Naive thymus-derived CD8-positive, alpha-beta T cell (primary cell): ENCODE measurements around the gene BARHL1. TPM values are rescaled to one million over a fixed set of nuclear protein-coding genes. Genes with fewer than 3 reads are reported as not detected.

Source experiments
- ATAC-seq, 2 donors: fragments of 150-1000 bp; cut with Tn5 transposase in 1 of 2; sonication (Bioruptor Pico), chemical (Tn5 transposase) in 1 of 2; 1 replicate in 1 of 2; 2 replicates in 1 of 2; pipeline ENCODE4 v1.10.0; 2021; ENCODE audit warnings: mild to moderate bottlenecking in 2 of 2, moderate library complexity in 2 of 2
- POLR2A ChIA-PET: fragments of 350-600 bp; sonication (Branson Sonifier 250); formaldehyde crosslinking; loops from one replicate; lab custom pipeline; 2021; ENCODE audit warnings: antibody characterized with exemption; lab: Charles Lee
- DNase-seq, 10 donors: peaks; one replicate each; pipeline versions ENCODE4 v3.0.0 to v3.0.0-alpha.2; 2020 to 2022
- H3K27ac Mint-ChIP-seq, 10 donors: one replicate each; pipeline ENCODE4 v1.8.0; 2020 to 2022; ENCODE audit warnings: mild to moderate bottlenecking in 10 of 10, mixed read lengths in 10 of 10, moderate library complexity in 4 of 10, inconsistent platforms in 1 of 10
- H3K27me3 Mint-ChIP-seq, 5 donors: one replicate each; pipeline ENCODE4 v1.8.0; 2021 to 2022; ENCODE audit warnings: mixed read lengths in 5 of 5
- H3K36me3 Mint-ChIP-seq, 3 donors: one replicate each; pipeline ENCODE4 v1.8.0; 2020 to 2022; ENCODE audit warnings: mixed read lengths in 3 of 3, mild to moderate bottlenecking in 2 of 3, inconsistent platforms in 1 of 3
- H3K4me1 Mint-ChIP-seq, 4 donors: one replicate each; pipeline ENCODE4 v1.8.0; 2021 to 2022; ENCODE audit warnings: mixed read lengths in 4 of 4
- H3K4me3 Mint-ChIP-seq, 10 donors: one replicate each; pipeline ENCODE4 v1.8.0; 2020 to 2022; ENCODE audit warnings: mild to moderate bottlenecking in 10 of 10, mixed read lengths in 10 of 10, moderate library complexity in 6 of 10, inconsistent platforms in 1 of 10
- H3K9me3 Mint-ChIP-seq, 9 donors: one replicate each; pipeline ENCODE4 v1.8.0; 2020 to 2022; ENCODE audit warnings: mixed read lengths in 9 of 9, mild to moderate bottlenecking in 3 of 9, inconsistent platforms in 1 of 9, moderate library complexity in 1 of 9
- polyA plus RNA-seq, 3 donors: library from polyadenylated mRNA; unstranded; fragments of 300-500 nt; fragmentation: Illumina TruSeq; gene quantifications; one replicate each; pipeline ENCODE4 v1.2.3, GENCODE V29; 2021
- total RNA-seq, 8 experiments: library from RNA in 2 of 8; stranded (reverse) in 2 of 8; gene quantifications; one replicate each; pipeline ENCODE4 v1.2.3 and lab custom pipeline; 2021 to 2026

BARHL1 gene
- total RNA-seq (not detected), polyA plus RNA-seq (not detected), total RNA-seq (lab: John Stamatoyannopoulos, UW) (0 reads per million in 6 experiments)

DNA sequence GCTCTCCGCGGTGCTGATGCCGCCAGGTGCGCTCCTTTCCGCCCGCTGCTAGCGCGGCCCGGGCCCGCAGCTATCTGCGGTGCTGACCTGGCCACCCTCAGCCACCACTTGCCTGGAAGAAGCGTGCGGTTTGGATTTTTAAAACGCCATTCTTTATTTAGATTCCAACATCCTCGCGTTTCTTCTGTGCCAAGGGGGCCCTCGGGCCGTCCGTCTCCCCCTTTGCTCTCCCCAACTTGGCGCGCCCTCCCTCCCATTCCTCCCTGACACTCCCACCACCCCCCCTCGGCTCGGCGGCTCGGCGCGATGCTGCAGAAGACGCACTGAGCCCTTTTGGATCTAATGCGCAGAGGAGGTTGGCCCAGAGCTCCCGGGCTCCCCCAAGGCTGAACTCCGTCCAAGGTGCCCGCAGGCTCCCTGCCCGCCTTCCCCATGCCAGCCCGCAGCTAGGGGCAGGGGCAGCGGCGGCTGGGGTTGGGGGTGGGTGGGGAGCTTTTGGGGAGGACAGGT is at the start of gene BARHL1:
Gene BARHL1 (plus strand): TSS at position 331 of the 510 bp plus-strand sequence. CDS start 192 bp downstream, outside the sequence.
- Mint-ChIP-seq H3K36me3 (peaks cover 6 to 8% (median 6%) of the 10 kb centered on the region in 3 donors), H3K9me3 (peaks cover 0 to 1% (median 0%) of the 10 kb centered on the region in 9 donors), H3K27ac (peak within 1 kb of the TSS in 3 of 10 donors; percentile 33 to 81 (median 48)), H3K4me1 (peaks cover 4 to 12% (median 10%) of the 10 kb centered on the region in 4 donors), H3K4me3 (peak within 1 kb of the TSS; percentile 66 to 82 (median 77)), H3K27me3 (peaks cover 36 to 79% (median 50%) of the 10 kb centered on the region in 5 donors)
- POLR2A ChIA-PET = interaction anchor here (1.0 kb wide), 1 partner anchor 8 kb away, joined by 4 read pairs; no protein-coding TSS in a partner anchor
- ATAC-seq = no peak
- no peak for DNase-seq

DNA sequence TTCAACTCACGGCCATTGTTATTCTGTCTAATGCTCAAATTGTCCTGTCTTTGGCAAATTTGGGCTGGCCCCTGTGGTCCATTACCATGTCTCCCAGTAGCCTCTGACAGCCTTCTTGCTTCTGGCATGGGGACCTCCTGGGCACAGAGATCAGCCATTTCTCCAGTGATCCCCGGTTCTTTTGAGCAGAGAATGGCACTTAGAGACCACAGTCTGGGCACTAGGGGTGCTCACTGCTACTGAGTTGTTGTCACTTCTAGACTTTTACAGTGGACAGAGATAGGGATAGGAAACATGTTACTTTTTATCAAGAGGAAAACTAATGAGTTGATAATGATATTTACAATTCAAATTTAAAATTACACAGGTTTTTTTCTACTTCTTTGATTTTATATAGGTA is 47.6 kb upstream of the BARHL1 start:
- H3K27me3 Mint-ChIP-seq = peaks cover 8 to 32% (median 20%) of the 10 kb centered on the region in 5 donors
- H3K4me3 Mint-ChIP-seq = no peak overlapping the region
- H3K36me3 Mint-ChIP-seq = peaks cover 2 to 9% (median 4%) of the 10 kb centered on the region in 3 donors
- H3K4me1 Mint-ChIP-seq = no peaks in the 10 kb centered on the region
- H3K9me3 Mint-ChIP-seq = peaks cover 0 to 13% (median 3%) of the 10 kb centered on the region in 9 donors
- DNase-seq (no peak), ATAC-seq (no peak)
- POLR2A ChIA-PET = no interaction called here
- H3K27ac Mint-ChIP-seq = no peak overlapping the region

DNA sequence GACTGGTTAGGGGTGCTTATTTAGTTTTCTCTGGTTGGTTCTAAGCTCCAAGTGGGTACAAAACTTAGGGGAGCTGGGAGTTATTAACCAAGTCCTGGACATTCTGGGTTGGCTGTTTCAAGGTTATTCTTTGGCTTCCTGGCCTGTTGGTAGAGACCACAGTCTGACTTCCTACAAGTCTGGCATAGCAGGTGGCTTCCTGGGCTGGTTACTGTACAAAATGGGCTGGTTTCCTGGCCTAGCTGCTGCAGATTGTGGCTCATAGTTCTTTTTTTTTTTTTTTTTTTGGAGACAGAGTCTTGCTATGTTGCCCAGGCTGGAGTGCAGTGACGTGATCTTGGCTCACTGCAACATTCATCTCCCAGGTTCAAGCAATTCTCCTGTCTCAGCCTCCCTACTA is 46.3 kb upstream of the BARHL1 start:
- DNase-seq (no peak), ATAC-seq (no peak)
- Mint-ChIP-seq H3K36me3 (peaks cover 2 to 9% (median 4%) of the 10 kb centered on the region in 3 donors), H3K27me3 (peaks cover 5 to 23% (median 13%) of the 10 kb centered on the region in 5 donors), H3K4me3 (no peak overlapping the region), H3K27ac (no peak overlapping the region), H3K4me1 (no peaks in the 10 kb centered on the region), H3K9me3 (peaks cover 0 to 13% (median 3%) of the 10 kb centered on the region in 9 donors)
- POLR2A ChIA-PET = no interaction called here

DNA sequence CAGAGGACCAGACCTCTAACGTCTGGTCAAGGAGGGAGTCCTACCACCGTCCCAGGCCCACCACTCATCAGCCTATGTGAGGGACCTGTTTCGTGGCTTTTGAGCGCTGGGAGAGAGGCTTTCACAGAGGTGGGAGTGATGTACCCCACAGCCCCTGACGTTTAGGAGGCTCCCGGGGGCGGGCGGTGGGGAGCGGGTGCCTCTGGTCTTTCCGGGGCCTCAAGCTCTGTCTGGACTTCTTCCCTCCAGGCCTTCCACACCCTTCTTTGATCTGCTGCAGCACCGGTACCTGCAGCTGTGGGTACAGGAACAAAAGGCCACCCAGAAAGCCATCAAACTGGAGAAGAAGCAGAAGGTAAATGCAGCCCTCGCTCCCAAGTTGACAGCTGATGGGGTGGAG is 45.1 kb upstream of the BARHL1 start:
- Mint-ChIP-seq H3K9me3 (peaks cover 0 to 13% (median 3%) of the 10 kb centered on the region in 9 donors), H3K36me3 (peaks cover 0 to 9% (median 4%) of the 10 kb centered on the region in 3 donors), H3K4me3 (no peak overlapping the region), H3K27me3 (peaks cover under 1 to 13% (median 3%) of the 10 kb centered on the region in 5 donors), H3K4me1 (no peaks in the 10 kb centered on the region), H3K27ac (no peak overlapping the region)
- DNase-seq = no peak
- POLR2A ChIA-PET = no interaction called here
- ATAC-seq = no peak

DNA sequence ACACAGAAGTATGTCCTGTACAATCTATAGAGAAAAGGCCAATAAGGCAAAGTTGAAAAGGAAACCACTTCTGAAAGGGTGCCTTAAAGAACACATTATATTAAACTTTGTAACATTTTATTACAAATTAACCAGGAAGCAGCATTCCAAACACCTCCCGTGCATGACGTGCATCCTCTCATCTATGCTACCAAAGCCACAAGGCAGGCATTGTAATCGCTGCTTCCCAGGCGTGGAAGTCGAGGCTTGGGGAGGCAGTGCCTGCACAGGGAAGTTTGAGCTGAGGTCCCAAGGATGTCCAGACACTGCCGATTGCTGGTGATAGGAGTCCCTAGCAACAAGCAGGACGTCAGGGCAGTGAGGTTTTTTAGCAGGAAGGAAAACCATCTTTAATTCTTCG is 44.3 kb upstream of the BARHL1 start:
- no peak for DNase-seq
- ATAC-seq = no peak
- Mint-ChIP-seq H3K4me1 (no peaks in the 10 kb centered on the region), H3K9me3 (peaks cover 0 to 13% (median 3%) of the 10 kb centered on the region in 9 donors), H3K27ac (no peak overlapping the region), H3K4me3 (no peak overlapping the region), H3K36me3 (peaks cover 0 to 9% (median 4%) of the 10 kb centered on the region in 3 donors), H3K27me3 (peaks cover 0 to 8% (median 3%) of the 10 kb centered on the region in 5 donors)
- POLR2A ChIA-PET = no interaction called here

DNA sequence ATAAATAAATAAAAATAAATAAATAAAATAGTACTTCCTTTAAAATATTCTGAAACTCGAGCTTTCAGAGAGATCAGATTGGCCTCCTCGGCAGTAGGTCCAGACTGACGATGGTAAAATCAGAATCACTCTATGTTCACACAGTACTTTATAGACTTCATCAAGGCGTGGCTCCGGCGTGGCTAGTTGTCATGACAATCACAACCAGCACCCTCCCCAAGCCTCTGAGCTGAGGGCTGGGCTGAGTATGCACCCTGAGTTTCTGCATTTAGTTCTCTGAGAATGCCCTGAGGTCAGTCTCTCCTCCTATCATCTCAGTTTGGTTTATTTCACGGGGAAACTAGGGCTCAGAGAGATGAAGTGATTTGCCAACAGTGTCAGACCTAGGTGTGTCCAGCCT is 43.3 kb upstream of the BARHL1 start:
- no peak for DNase-seq
- Mint-ChIP-seq H3K27me3 (peaks cover 0 to 5% (median 3%) of the 10 kb centered on the region in 5 donors), H3K36me3 (peaks cover 0 to 9% (median 4%) of the 10 kb centered on the region in 3 donors), H3K4me1 (no peaks in the 10 kb centered on the region), H3K27ac (no peak overlapping the region), H3K4me3 (no peak overlapping the region), H3K9me3 (peaks cover 0 to 12% (median 3%) of the 10 kb centered on the region in 9 donors)
- POLR2A ChIA-PET = no interaction called here
- ATAC-seq = no peak

DNA sequence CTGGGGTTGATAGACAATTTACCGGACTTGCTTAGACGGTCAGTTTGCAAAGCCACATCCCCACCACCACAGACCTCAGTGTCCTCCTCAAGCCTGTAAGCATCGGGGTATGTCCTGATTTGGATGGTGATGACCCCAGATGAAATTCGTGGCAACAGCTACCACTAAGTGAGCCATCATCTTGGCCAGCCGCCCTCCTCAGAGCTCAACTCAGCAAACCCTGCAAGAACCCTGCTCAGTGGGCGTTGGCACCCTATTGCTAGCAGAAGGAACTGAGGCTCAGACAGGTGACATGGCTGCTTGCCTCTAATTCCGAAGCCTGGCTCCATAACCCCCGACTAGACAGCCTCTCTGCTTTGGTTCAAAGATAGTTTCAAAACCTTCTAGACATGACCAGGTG is 41.4 kb upstream of the BARHL1 start:
- Mint-ChIP-seq H3K9me3 (no peaks in the 10 kb centered on the region), H3K36me3 (no peaks in the 10 kb centered on the region)

DNA sequence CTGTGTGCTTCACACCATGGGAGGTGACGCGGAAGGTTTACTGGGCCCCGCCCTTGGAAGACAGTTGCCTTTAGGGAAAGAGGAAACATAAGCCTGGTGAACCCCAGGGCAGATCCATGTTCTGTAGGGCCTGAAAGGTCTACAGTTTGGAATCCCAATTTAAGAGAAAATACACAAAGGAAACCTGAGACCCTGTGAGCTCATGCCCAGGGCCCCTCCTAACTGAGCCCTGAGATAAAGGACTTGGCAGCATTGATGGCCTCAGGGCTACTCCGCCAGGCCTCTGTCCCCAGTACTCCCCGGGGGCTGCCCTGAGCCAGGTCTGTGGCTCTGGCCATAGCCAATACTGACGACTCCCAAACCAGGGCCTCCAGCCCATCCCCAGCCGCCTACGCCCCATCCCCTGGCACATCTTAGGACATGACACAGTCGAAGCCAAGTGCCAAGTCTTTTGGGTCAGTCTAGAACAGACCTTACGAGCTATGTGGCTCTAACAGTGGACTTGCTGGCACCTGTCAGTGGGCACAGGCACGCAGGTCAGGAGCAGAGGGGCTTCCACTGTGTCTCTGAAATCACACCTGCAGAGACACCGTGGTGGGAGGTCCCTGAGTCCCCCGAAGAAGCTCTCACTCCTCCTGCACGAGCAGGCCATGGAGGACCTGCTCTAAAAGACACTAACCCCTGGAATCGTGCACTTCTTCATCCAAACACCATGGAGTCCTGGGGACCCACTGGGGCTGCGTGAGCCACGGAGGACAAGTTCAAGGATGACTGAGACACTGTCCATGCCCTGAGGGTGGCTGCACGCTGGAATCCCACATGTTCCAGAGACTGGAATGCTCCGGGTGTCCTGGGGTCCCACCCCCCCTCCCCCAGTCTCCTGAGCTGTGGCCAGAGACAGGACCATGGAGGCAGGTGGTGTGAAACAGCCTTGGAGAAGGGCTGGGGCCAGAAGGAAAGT is 40.3 kb upstream of the BARHL1 start:
- Mint-ChIP-seq H3K36me3 (no peaks in the 10 kb centered on the region), H3K9me3 (no peaks in the 10 kb centered on the region), H3K27ac (no peak overlapping the region), H3K27me3 (peaks cover 0 to 21% (median under 1%) of the 10 kb centered on the region in 5 donors), H3K4me3 (no peak overlapping the region), H3K4me1 (peaks cover 0 to under 1% (median 0%) of the 10 kb centered on the region in 4 donors)
- POLR2A ChIA-PET = no interaction called here
- ATAC-seq (no peak), DNase-seq (no peak)

More for the DNA sequence above, 41.4 kb upstream of the BARHL1 start:
- Mint-ChIP-seq H3K4me3 (no peak overlapping the region), H3K27ac (no peak overlapping the region), H3K4me1 (no peaks in the 10 kb centered on the region), H3K27me3 (peaks cover 0 to 11% (median 0%) of the 10 kb centered on the region in 5 donors)
- POLR2A ChIA-PET = no interaction called here
- ATAC-seq (no peak), DNase-seq (no peak)

DNA sequence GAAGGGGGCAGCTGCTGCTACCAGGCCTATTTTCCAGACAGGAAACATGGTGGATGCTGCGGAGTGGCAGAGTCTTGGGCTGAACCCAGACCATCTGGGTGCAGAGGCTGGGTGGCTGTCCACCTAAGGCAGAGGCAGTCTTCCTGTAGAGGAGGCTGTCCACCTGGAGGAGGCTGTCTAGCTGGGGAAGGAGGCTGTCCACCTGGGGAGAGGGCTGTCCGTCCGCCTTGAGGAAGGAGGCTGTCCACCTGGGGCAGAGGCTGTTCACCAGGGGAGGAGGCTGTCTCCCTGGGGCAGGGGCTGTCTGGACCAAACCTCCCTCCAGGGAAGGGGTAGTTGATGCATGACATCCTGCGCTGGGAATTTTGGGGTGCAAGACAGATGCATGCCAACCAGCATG is 39.2 kb upstream of the BARHL1 start:
- Mint-ChIP-seq H3K27ac (no peak overlapping the region), H3K27me3 (peaks cover 0 to 28% (median 3%) of the 10 kb centered on the region in 5 donors), H3K4me3 (no peak overlapping the region), H3K4me1 (peaks cover 0 to 1% (median 0%) of the 10 kb centered on the region in 4 donors), H3K36me3 (no peaks in the 10 kb centered on the region), H3K9me3 (no peaks in the 10 kb centered on the region)
- POLR2A ChIA-PET = no interaction called here
- ATAC-seq (no peak), DNase-seq (no peak)

DNA sequence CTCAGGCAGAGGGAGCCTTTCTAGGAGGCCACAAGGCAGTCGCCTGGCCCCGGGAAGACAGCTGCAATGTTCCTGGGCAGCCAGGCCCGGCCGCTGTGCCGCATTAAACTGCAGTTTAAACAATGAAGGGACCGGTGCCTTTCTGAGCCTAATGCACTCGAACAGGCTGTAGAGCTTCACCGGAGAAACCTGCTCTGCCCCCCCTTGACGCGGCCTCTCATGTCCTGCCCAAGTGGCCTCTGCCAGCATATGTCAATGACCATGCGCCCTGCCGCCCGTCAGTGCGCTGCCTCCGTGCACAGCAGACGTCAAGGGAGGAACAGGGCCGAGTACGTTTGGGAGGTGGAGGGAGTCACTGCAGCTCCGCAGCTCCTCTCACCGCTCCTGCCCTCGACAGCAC is 38.4 kb upstream of the BARHL1 start:
- Mint-ChIP-seq H3K27me3 (peaks cover 0 to 28% (median 3%) of the 10 kb centered on the region in 5 donors), H3K27ac (no peak overlapping the region), H3K4me1 (peaks cover 0 to 1% (median 0%) of the 10 kb centered on the region in 4 donors), H3K36me3 (no peaks in the 10 kb centered on the region), H3K9me3 (no peaks in the 10 kb centered on the region), H3K4me3 (no peak overlapping the region)
- ATAC-seq = no peak
- POLR2A ChIA-PET = no interaction called here
- DNase-seq = no peak

DNA sequence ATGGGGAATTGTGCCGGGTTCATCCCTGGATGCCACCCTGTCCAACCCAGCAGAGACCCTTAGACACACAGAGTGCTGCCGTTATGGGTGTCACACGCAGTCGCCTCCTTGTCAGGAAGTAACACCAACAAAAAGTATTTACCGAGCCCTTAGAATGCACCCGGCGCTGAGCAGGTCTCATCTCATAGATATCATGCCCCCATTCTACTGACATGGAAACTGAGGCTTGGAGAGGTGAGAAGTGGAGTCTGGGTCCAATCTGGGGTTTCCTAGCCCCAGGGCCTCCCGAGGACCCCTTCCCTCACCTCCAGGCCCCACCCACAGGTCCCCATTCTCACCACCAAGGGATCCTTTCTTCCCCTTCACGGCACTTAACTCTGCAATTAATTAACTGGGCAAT is 36.8 kb upstream of the BARHL1 start:
- Mint-ChIP-seq H3K27me3 (peaks cover 0 to 31% (median 3%) of the 10 kb centered on the region in 5 donors), H3K4me3 (no peak overlapping the region), H3K36me3 (no peaks in the 10 kb centered on the region), H3K4me1 (peaks cover 0 to 1% (median 0%) of the 10 kb centered on the region in 4 donors), H3K9me3 (no peaks in the 10 kb centered on the region), H3K27ac (no peak overlapping the region)
- ATAC-seq = no peak
- POLR2A ChIA-PET = no interaction called here
- DNase-seq = no peak

DNA sequence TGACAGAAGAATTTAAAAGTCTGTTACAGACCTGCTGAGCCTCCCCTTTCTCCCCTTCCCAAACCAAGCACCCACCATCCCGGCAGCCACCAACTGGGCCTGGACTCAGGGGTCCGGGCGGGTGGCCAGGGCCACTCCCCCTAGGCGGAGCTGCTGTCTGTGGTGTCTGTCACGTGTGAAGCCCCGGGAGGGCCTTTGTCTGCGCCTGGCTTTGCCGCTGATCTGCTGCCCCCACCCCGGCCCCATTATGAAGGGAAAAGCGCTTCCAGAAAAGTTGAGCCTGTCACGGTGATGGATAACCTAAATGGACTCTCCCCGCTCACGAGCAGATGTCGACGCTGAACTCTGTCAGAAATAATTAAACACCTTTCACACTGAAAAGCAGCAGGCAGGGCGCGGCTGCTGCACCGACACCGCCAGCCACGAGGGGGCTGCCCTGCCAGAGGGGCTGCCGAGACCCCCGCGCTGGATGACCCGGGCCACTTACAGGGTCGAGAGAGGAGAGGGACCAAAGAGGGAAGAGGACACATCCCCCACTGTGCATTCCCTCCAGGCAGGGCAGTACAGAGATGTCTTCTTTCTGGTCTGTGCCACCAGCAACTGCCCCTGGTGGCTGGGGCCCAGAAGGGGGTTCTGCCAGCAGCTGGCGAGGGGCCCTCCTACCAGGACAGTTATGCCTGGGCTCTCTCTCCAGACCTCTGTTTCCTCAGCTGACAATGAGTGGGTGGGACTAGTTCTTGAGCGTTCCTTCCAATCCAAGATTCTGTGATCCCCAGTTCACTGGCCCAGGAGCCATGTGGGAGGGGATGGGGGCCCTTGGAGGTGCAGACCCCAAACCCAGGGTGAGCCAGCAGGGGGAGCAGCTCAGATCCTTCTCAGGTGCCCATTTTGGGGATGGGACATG is 36.0 kb upstream of the BARHL1 start:
- Mint-ChIP-seq H3K36me3 (no peaks in the 10 kb centered on the region), H3K9me3 (no peaks in the 10 kb centered on the region), H3K27me3 (peaks cover 0 to 34% (median 6%) of the 10 kb centered on the region in 5 donors), H3K4me3 (no peak overlapping the region), H3K27ac (peak overlapping the region in 1 of 10 donors; percentile 37), H3K4me1 (peaks cover 0 to 1% (median 0%) of the 10 kb centered on the region in 4 donors)
- DNase-seq = peak in 1 of 10 donors; percentile 24
- POLR2A ChIA-PET = no interaction called here
- ATAC-seq = no peak
